ENCODE results near the gene KAT6B.
A peak's percentile ranks its signal among the peaks of the same experiment; 100 is the strongest.

The KAT6B gene

GRCh38 chr10:74841265-74841973 lies 15.0 kb downstream of the KAT6B start:
- H3K4me1 ChIP-seq (ENCODE audit: insufficient read depth, low read length) = peaks cover 13% of the 10 kb centered on the region
- H3K4me3 ChIP-seq (ENCODE audit: low read length) = no peak overlapping the region
- no peak overlapping the region for H3K27ac ChIP-seq (ENCODE audit: low read depth, low read length)
- peaks cover 12% of the 10 kb centered on the region for H3K36me3 ChIP-seq (ENCODE audit: insufficient read depth, low read length)
- H3K9ac ChIP-seq (ENCODE audit: low read depth, low read length) = no peak overlapping the region
- WGBS = 98% methylated on average over 6 of the region's 6 CpGs
- H3K27me3 ChIP-seq (ENCODE audit: insufficient read depth, low read length) = no peaks in the 10 kb centered on the region
- H3K9me3 ChIP-seq (ENCODE audit: insufficient read depth, low read depth, low read length) = no peaks in the 10 kb centered on the region

DNA sequence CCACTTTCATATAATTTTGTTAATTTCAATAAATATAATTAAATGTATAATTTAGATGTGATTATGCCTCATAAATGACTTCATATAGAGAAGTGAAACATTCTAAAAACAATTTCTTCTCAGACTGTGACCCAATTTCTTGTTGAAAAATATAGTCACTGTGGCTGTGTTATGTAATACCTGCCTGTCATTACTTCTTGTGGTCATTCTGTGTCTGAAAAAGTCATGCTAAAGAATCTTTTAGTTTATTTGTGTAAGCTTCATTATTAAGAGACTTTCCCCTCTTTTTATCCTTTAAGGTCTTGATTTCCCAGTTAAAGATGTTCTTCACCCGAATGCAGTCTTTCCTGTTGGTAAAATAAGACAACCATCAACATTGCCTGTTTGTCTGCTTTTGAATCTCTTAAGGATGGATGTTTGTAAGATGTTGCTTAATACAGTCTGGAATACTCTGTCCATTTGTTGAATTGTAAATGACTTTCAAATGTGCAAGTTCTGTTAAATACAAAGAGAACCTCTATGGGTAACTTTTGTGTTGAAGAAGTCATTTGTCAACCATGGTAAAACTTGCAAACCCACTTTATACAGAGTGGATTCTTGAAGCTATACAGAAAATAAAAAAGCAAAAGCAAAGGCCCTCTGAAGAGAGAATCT lies 16.0 kb downstream of the KAT6B start:
- H3K4me3 ChIP-seq (ENCODE audit: low read length) = no peak overlapping the region
- no peaks in the 10 kb centered on the region for H3K9me3 ChIP-seq (ENCODE audit: insufficient read depth, low read depth, low read length)
- no peak overlapping the region for H3K27ac ChIP-seq (ENCODE audit: low read depth, low read length)
- peaks cover 12% of the 10 kb centered on the region for H3K36me3 ChIP-seq (ENCODE audit: insufficient read depth, low read length)
- 92% methylated on average over 1 of the region's 1 CpG for WGBS
- no peaks in the 10 kb centered on the region for H3K27me3 ChIP-seq (ENCODE audit: insufficient read depth, low read length)
- H3K9ac ChIP-seq (ENCODE audit: low read depth, low read length) = no peak overlapping the region
- peaks cover 7% of the 10 kb centered on the region for H3K4me1 ChIP-seq (ENCODE audit: insufficient read depth, low read length)

GRCh38 chr10:74846958-74847357 lies 20.6 kb downstream of the KAT6B start:
- Histone ChIP-seq H3K27ac (ENCODE audit: low read depth, low read length) (no peak overlapping the region), H3K9ac (ENCODE audit: low read depth, low read length) (no peak overlapping the region), H3K9me3 (ENCODE audit: insufficient read depth, low read depth, low read length) (no peaks in the 10 kb centered on the region), H3K36me3 (ENCODE audit: insufficient read depth, low read length) (peaks cover 12% of the 10 kb centered on the region), H3K4me3 (ENCODE audit: low read length) (no peak overlapping the region), H3K27me3 (ENCODE audit: insufficient read depth, low read length) (no peaks in the 10 kb centered on the region), H3K4me1 (ENCODE audit: insufficient read depth, low read length) (0 out of 2 replicates have a peak, but pooled peaks cover 2% of the 10 kb centered on the region)
- no CpG with 5 or more reads among the region's 2 CpGs for WGBS

GRCh38 chr10:74851831-74852230 lies 25.4 kb downstream of the KAT6B start:
- Histone ChIP-seq H3K4me3 (ENCODE audit: low read length) (no peak overlapping the region), H3K27me3 (ENCODE audit: insufficient read depth, low read length) (no peaks in the 10 kb centered on the region), H3K9ac (ENCODE audit: low read depth, low read length) (no peak overlapping the region), H3K36me3 (ENCODE audit: insufficient read depth, low read length) (no peaks in the 10 kb centered on the region), H3K4me1 (ENCODE audit: insufficient read depth, low read length) (peaks cover 19% of the 10 kb centered on the region), H3K9me3 (ENCODE audit: insufficient read depth, low read depth, low read length) (no peaks in the 10 kb centered on the region), H3K27ac (ENCODE audit: low read depth, low read length) (no peak overlapping the region)

DNA sequence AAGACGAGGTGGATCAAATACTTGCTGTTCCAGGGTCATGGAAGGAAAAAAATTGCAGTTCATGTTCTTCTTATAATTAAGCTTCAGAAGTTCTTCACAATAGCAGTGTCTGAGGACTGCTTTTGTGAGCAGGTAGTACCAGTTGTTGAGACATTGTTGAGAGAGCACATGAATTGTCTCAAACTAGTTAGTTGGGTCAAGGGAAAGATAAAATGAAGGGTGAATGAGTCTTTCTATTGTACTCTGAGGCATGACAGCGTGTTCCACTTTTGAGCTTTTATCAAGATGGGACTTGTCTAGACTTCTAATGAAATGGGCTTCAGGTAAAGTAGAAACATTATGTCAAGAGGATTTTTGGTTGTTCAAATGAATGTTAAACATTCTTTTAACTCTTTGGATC lies 26.0 kb downstream of the KAT6B start:
- Histone ChIP-seq H3K36me3 (ENCODE audit: insufficient read depth, low read length) (no peaks in the 10 kb centered on the region), H3K9ac (ENCODE audit: low read depth, low read length) (no peak overlapping the region), H3K4me1 (ENCODE audit: insufficient read depth, low read length) (peaks cover 19% of the 10 kb centered on the region), H3K9me3 (ENCODE audit: insufficient read depth, low read depth, low read length) (no peaks in the 10 kb centered on the region), H3K27ac (ENCODE audit: low read depth, low read length) (no peak overlapping the region), H3K27me3 (ENCODE audit: insufficient read depth, low read length) (no peaks in the 10 kb centered on the region), H3K4me3 (ENCODE audit: low read length) (no peak overlapping the region)
- 94% methylated on average over 2 of the region's 2 CpGs for WGBS

GRCh38 chr10:74854610-74855009 lies 28.2 kb downstream of the KAT6B start:
- WGBS = 68% methylated on average over 3 of the region's 4 CpGs
- H3K36me3 ChIP-seq (ENCODE audit: insufficient read depth, low read length) = no peaks in the 10 kb centered on the region
- no peaks in the 10 kb centered on the region for H3K27me3 ChIP-seq (ENCODE audit: insufficient read depth, low read length)
- no peak overlapping the region for H3K4me3 ChIP-seq (ENCODE audit: low read length)
- H3K27ac ChIP-seq (ENCODE audit: low read depth, low read length) = 0 out of 2 replicates have a peak overlapping the region, but pooled peaks have one; percentile 21
- no peaks in the 10 kb centered on the region for H3K9me3 ChIP-seq (ENCODE audit: insufficient read depth, low read depth, low read length)
- peaks cover 19% of the 10 kb centered on the region for H3K4me1 ChIP-seq (ENCODE audit: insufficient read depth, low read length)
- H3K9ac ChIP-seq (ENCODE audit: low read depth, low read length) = no peak overlapping the region

- no peaks in the 10 kb centered on the region for H3K36me3 ChIP-seq (ENCODE audit: insufficient read depth, low read length)
- H3K27me3 ChIP-seq (ENCODE audit: insufficient read depth, low read length) = no peaks in the 10 kb centered on the region
- H3K9me3 ChIP-seq (ENCODE audit: insufficient read depth, low read depth, low read length) = no peaks in the 10 kb centered on the region
- no peak overlapping the region for H3K9ac ChIP-seq (ENCODE audit: low read depth, low read length)
- H3K4me3 ChIP-seq (ENCODE audit: low read length) = no peak overlapping the region
- H3K27ac ChIP-seq (ENCODE audit: low read depth, low read length) = no peak overlapping the region
- 60% methylated on average over 2 of the region's 2 CpGs for WGBS
- peaks cover 19% of the 10 kb centered on the region for H3K4me1 ChIP-seq (ENCODE audit: insufficient read depth, low read length)
Observed at GRCh38 chr10:74855027-74855426, 28.6 kb downstream of the KAT6B start.

- Histone ChIP-seq H3K4me3 (ENCODE audit: low read length) (no peak overlapping the region), H3K27me3 (ENCODE audit: insufficient read depth, low read length) (no peaks in the 10 kb centered on the region), H3K27ac (ENCODE audit: low read depth, low read length) (no peak overlapping the region), H3K36me3 (ENCODE audit: insufficient read depth, low read length) (no peaks in the 10 kb centered on the region), H3K9ac (ENCODE audit: low read depth, low read length) (no peak overlapping the region), H3K9me3 (ENCODE audit: insufficient read depth, low read depth, low read length) (no peaks in the 10 kb centered on the region), H3K4me1 (ENCODE audit: insufficient read depth, low read length) (peaks cover 19% of the 10 kb centered on the region)
Observed at GRCh38 chr10:74855439-74855838, 29.0 kb downstream of the KAT6B start.

- Histone ChIP-seq H3K27me3 (ENCODE audit: insufficient read depth, low read length) (no peaks in the 10 kb centered on the region), H3K27ac (ENCODE audit: low read depth, low read length) (no peak overlapping the region), H3K9me3 (ENCODE audit: insufficient read depth, low read depth, low read length) (no peaks in the 10 kb centered on the region), H3K36me3 (ENCODE audit: insufficient read depth, low read length) (no peaks in the 10 kb centered on the region), H3K4me3 (ENCODE audit: low read length) (no peak overlapping the region), H3K4me1 (ENCODE audit: insufficient read depth, low read length) (peaks cover 20% of the 10 kb centered on the region), H3K9ac (ENCODE audit: low read depth, low read length) (no peak overlapping the region)
- WGBS = 94% methylated on average over 3 of the region's 3 CpGs
Observed at GRCh38 chr10:74856940-74857339, 30.5 kb downstream of the KAT6B start.

GRCh38 chr10:74857586-74857985 lies 31.2 kb downstream of the KAT6B start:
- WGBS = 100% methylated on average over 1 of the region's 1 CpG
- Histone ChIP-seq H3K27me3 (ENCODE audit: insufficient read depth, low read length) (no peaks in the 10 kb centered on the region), H3K4me3 (ENCODE audit: low read length) (no peak overlapping the region), H3K9me3 (ENCODE audit: insufficient read depth, low read depth, low read length) (no peaks in the 10 kb centered on the region), H3K4me1 (ENCODE audit: insufficient read depth, low read length) (peaks cover 20% of the 10 kb centered on the region), H3K9ac (ENCODE audit: low read depth, low read length) (no peak overlapping the region), H3K36me3 (ENCODE audit: insufficient read depth, low read length) (no peaks in the 10 kb centered on the region), H3K27ac (ENCODE audit: low read depth, low read length) (no peak overlapping the region)

GRCh38 chr10:74859546-74859945 lies 33.1 kb downstream of the KAT6B start:
- Histone ChIP-seq H3K4me3 (ENCODE audit: low read length) (no peak overlapping the region), H3K27me3 (ENCODE audit: insufficient read depth, low read length) (no peaks in the 10 kb centered on the region), H3K9me3 (ENCODE audit: insufficient read depth, low read depth, low read length) (no peaks in the 10 kb centered on the region), H3K27ac (ENCODE audit: low read depth, low read length) (no peak overlapping the region), H3K4me1 (ENCODE audit: insufficient read depth, low read length) (peaks cover 28% of the 10 kb centered on the region), H3K9ac (ENCODE audit: low read depth, low read length) (no peak overlapping the region), H3K36me3 (ENCODE audit: insufficient read depth, low read length) (no peaks in the 10 kb centered on the region)
- WGBS = no CpG with 5 or more reads among the region's 1 CpG
